ENCODE measurements around the gene RANBP3.
"Not testable (repeated sequence)": the region's sequence is repeated elsewhere in the genome, so short reads cannot be mapped to it uniquely, and the experiment has no call there.

The RANBP3 gene

DNA sequence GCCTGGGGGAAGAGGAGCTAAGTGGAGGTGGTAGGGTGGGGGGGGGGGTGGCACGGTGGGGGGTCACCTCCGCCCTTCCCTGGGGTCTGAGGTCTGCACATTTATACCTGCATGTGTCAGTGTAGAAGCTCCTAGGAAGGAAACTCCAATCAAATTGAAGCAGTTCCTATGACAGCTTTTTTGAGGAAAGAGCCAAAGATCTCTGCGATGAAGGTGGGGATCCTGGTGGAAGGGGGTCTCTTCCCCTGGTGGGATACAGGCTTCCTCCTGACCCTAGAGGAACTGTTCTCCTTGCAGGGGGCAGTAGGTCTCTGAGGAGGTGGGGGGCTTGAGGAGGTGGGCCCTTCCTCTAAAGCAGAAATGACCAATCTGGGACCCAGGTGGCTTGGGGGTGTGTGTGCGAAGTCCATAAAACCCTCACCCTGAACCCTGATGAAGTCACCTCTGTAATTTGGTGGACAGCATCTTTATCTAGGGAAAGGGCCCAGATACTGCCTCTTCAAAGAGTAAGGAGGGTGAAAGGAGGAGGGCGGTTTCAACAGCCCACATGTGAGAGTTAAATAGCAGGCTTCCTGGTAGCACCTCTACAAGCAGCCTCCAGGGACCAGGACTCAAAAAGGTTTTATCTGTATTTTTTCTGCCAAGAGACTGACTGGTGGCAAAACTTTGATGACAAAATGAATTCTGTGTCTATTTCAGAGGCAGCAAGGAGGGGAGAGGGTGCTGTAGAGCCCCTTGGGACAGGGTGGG is 12.9 kb downstream of the RANBP3 start:
- DNase-seq (ENCODE audit: low spot score): no peak

GRCh38 chr19:5963855-5964254 is 14.1 kb downstream of the RANBP3 start:
- no peak for DNase-seq (ENCODE audit: low spot score)

- not testable (repeated sequence) for DNase-seq (ENCODE audit: low spot score)
These were observed 14.7 kb downstream of the RANBP3 start for GRCh38 chr19:5963259-5963658.

- DNase-seq (ENCODE audit: low spot score): peak; percentile 78
These were observed 15.7 kb downstream of the RANBP3 start for GRCh38 chr19:5961969-5962945.

DNA sequence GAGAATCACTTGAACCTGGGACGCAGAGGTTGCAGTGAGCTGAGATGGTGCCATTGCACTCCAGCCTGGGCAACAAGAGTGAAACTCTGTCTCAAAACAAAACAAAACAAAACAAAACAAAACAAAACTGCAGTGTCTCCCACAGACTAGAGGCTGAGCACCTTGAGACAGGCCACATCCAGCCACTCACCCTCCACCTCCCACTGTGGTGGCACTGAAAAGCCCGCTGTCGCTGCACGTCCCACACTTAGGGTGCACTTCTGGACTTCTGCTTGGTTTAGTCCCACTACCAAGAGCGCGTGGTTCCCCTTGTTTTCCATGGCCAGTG is 16.3 kb downstream of the RANBP3 start:
- DNase-seq (ENCODE audit: low spot score): not testable (repeated sequence)

DNA sequence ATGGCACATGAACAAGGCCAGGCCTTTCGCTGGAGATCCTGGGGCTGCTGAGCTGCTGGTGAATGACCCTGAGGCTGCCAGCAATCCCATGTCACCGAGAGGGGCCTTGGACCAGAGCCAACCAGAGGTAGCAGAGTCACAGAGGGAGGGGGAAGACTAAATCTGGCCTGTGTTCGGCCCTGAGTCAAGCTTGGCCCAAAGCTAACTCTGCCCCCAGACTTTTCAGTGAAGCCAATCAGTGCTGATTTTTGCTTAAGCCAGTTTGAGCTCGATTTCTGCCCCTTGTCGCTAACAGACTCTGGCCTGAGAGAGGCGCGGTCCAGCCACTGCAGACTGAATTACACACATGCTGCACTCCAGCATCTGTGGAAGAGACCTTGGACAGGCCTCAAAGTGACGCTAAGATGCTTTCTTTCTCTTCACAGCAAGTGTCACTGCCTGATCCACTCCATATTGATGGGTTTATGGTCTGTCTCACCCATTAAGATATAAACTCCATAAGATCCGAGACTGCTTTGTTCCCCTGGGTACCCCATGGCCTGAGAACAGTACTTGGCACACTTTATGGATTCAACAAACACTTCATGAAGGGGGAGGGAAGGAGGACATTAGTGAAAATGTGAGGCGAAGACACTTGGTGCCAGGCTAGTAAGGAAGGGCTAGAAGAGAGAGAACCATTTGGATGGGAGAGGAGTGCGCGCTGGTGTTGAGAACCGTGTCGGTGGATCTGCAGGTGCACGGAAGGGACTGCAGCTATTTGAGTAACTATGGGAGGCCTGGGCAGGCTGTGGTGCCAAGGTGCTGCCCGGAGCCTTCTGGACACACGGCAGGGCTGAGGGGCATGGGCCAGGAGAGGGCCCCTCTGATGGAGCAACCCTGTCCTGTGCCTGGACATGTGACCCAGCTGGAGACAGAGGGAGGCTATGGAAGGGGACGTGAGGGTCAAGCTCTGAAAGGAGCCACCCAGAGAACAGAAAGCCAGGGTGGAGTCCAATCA is 17.6 kb downstream of the RANBP3 start:
- DNase-seq (ENCODE audit: low spot score): no peak

- DNase-seq (ENCODE audit: low spot score): no peak
These were observed 18.5 kb downstream of the RANBP3 start for GRCh38 chr19:5959260-5960004.

DNA sequence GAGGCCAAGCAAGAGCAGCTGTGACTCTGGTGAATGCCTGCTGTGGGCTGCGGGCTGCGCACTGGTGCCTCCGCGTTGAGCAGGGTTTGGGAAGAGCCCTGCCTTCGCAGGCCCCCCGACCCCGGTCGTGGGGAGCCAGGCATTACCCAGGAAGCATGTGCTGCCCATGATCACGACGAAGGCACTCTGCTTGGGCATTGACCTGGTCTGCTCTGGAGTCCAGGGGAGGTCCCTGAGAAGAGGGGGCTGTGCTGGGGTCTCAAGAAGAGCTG is 19.2 kb downstream of the RANBP3 start:
- DNase-seq (ENCODE audit: low spot score): no peak

- no peak for DNase-seq (ENCODE audit: low spot score)
These were observed 19.7 kb downstream of the RANBP3 start for GRCh38 chr19:5958074-5958850.

- DNase-seq (ENCODE audit: low spot score): no peak
These were observed 20.8 kb downstream of the RANBP3 start for GRCh38 chr19:5957170-5957569.

DNA sequence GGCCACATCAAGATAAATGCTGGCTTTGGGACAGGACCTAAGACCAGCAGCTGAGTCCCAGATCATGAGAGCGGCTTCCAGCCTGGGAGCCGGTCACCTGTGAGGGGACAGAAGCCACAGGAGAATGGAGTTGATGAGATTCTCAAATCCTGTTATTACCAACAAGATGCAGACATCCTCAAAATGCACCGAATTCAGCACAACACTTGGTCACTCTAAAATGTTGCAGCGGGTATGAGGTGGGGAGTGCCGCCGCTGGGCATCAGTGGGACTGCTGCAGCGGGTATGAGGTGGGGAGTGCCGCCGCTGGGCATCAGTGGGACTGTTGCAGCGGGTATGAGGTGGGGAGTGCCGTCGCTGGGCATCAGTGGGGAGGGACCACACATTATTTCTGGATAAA is 21.2 kb downstream of the RANBP3 start:
- no peak for DNase-seq (ENCODE audit: low spot score)

GRCh38 chr19:5956323-5956722 is 21.6 kb downstream of the RANBP3 start:
- no peak for DNase-seq (ENCODE audit: low spot score)

DNA sequence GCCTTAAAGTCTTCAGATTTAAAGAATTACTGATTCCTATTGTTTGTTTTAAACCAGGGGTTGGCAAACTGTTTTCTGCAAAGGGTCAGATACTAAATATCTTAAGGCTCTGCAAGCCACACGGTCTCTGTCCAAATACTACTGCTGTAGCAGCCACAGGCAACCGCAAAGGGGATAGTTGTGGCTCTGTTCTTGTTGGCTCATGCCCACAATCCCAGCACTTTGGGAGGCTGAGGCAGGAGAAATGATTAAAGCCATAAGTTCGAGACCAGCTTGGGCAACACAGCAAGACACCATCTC is 22.4 kb downstream of the RANBP3 start:
- no peak for DNase-seq (ENCODE audit: low spot score)

GRCh38 chr19:5954293-5954692 is 23.6 kb downstream of the RANBP3 start:
- no peak for DNase-seq (ENCODE audit: low spot score)

- DNase-seq (ENCODE audit: low spot score): no peak
These were observed 24.2 kb downstream of the RANBP3 start for GRCh38 chr19:5953680-5954213.

DNA sequence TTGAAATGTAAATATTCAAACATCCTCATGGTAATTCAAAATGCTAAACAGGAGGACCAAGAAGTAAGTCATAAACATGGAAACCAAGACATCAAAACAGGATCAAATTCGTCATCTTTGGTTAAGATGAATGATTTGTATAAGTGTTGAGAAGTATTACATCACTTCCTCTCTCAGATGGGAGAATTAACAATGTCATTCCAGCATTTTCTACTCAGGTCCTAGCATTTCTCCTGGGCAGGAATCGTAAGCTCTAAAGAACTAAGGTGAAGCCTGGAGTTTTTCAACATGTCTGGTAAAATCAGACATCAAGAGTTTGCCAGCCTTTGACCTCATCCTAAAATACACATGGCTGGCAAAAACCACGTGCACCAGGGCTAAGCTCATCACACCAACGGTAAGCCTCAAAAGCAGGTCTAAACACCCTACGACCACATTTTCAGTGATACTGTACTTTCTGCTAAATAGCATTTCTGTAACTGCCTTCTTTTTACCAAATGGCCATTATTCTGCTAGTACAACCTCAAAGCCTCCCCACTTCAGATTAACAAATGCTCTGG is 24.8 kb downstream of the RANBP3 start:
- DNase-seq (ENCODE audit: low spot score): no peak

- no peak for DNase-seq (ENCODE audit: low spot score)
These were observed 25.5 kb downstream of the RANBP3 start for GRCh38 chr19:5952193-5953029.

- peak; percentile 71 for DNase-seq (ENCODE audit: low spot score)
These were observed 26.5 kb downstream of the RANBP3 start for GRCh38 chr19:5951338-5951861.

DNA sequence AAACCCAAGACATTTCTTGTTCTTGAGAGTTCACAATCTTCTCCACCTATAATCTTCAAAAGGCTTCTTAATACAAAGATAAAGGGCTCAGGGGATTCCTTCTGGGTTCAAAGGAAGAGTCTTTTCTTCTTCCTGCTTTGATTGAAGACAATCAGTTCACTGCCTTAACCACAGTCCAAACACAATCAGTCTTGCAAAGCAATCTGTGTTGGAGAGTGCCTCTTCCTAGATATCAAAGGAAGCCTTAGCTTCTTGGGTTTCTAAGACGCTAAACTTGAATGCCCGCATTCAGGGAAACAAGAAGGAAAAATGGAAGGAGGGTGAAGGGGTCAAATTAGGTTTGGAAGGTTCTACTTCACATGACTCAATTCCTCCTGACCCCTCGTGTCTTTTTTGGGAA is 27.2 kb downstream of the RANBP3 start:
- no peak for DNase-seq (ENCODE audit: low spot score)

All from Ammon's horn (tissue), 1 donor.